CD4-positive, alpha-beta T cell treated with Interleukin-10 for 1 hour (primary cell): ENCODE measurements around the gene RFPL4AL1.
A peak's percentile ranks its signal among the peaks of the same experiment; 100 is the strongest.
"Not testable (repeated sequence)": the region's sequence is repeated elsewhere in the genome, so short reads cannot be mapped to it uniquely, and the experiment has no call there.

Experiments used
- DNase-seq: peaks from one replicate; pipeline ENCODE4 v3.0.0-alpha.2; 2020

The RFPL4AL1 gene

GRCh38 chr19:55768818-55769217, at the start of gene RFPL4AL1:
TSS of gene RFPL4AL1 (plus strand) at chr19:55769118. CDS start at chr19:55771805, 2,687 bp downstream.
- not testable (repeated sequence) for DNase-seq

- DNase-seq = no peak
These were observed 48.6 kb upstream of the RFPL4AL1 start for GRCh38 chr19:55720214-55720746.

- DNase-seq = no peak
These were observed 48.1 kb upstream of the RFPL4AL1 start for GRCh38 chr19:55720801-55721200.

GRCh38 chr19:55723491-55723890, 45.4 kb upstream of the RFPL4AL1 start:
- DNase-seq = no peak

GRCh38 chr19:55730378-55730777, 38.5 kb upstream of the RFPL4AL1 start:
- not testable (repeated sequence) for DNase-seq

GRCh38 chr19:55738302-55738701, 30.6 kb upstream of the RFPL4AL1 start, which contains the start of gene NLRP9:
TSS of gene NLRP9 (minus strand) at chr19:55738402. CDS start at chr19:55738374, 28 bp downstream.
- no peak for DNase-seq

- DNase-seq = no peak
These were observed 18.2 kb upstream of the RFPL4AL1 start for GRCh38 chr19:55750715-55751114.

- DNase-seq = no peak
These were observed 15.5 kb upstream of the RFPL4AL1 start for GRCh38 chr19:55753401-55753800.

- DNase-seq = not testable (repeated sequence)
These were observed 12.1 kb upstream of the RFPL4AL1 start for GRCh38 chr19:55756808-55757207.

- DNase-seq = not testable (repeated sequence)
These were observed 10.1 kb upstream of the RFPL4AL1 start, which contains the start of gene RFPL4A for GRCh38 chr19:55758797-55759196. TSS of gene RFPL4A (plus strand) at chr19:55759097. CDS start at chr19:55761801, 2,704 bp downstream.

GRCh38 chr19:55766466-55766865, 2.5 kb upstream of the RFPL4AL1 start:
- no peak for DNase-seq

GRCh38 chr19:55769632-55770031, 714 bp downstream of the RFPL4AL1 start:
- not testable (repeated sequence) for DNase-seq

GRCh38 chr19:55777528-55777927, 8.6 kb downstream of the RFPL4AL1 start:
- no peak for DNase-seq

GRCh38 chr19:55778331-55778730, 9.4 kb downstream of the RFPL4AL1 start:
- DNase-seq = no peak

GRCh38 chr19:55781112-55781511, 12.2 kb downstream of the RFPL4AL1 start:
- DNase-seq = no peak

GRCh38 chr19:55795021-55795420, 26.1 kb downstream of the RFPL4AL1 start:
- no peak for DNase-seq

- DNase-seq = no peak
These were observed 32.5 kb downstream of the RFPL4AL1 start for GRCh38 chr19:55801416-55801815.

GRCh38 chr19:55802281-55802680, 33.4 kb downstream of the RFPL4AL1 start:
- DNase-seq = no peak

- peak; percentile 26 for DNase-seq
These were observed 40.6 kb downstream of the RFPL4AL1 start for GRCh38 chr19:55809381-55810058.

GRCh38 chr19:55811340-55811739, 42.4 kb downstream of the RFPL4AL1 start:
- no peak for DNase-seq

- DNase-seq = no peak
These were observed 43.5 kb downstream of the RFPL4AL1 start for GRCh38 chr19:55812449-55812848.

GRCh38 chr19:55813906-55814305, 45.0 kb downstream of the RFPL4AL1 start:
- DNase-seq = no peak

- DNase-seq = no peak
These were observed 51.1 kb downstream of the RFPL4AL1 start for GRCh38 chr19:55820037-55820436.
